ENCODE results near the gene OR4D1. TPM values are rescaled to one million over a fixed set of nuclear protein-coding genes. Genes with fewer than 3 reads are reported as not detected.
"Not testable (repeated sequence)": the region's sequence is repeated elsewhere in the genome, so short reads cannot be mapped to it uniquely, and the experiment has no call there.

The OR4D1 gene
- not detected in 2 replicates for total RNA-seq
- not detected in 2 replicates for polyA plus RNA-seq

- Histone ChIP-seq H3K36me3 (replicated peaks; ENCODE audit: insufficient read depth, low read depth) (no peaks in the 10 kb centered on the region), H3K4me2 (no peak within 1 kb of the TSS), H3K9me3 (ENCODE audit: low read depth) (peaks cover 6% of the 10 kb centered on the region), H3K27me3 (peaks cover 55% of the 10 kb centered on the region), H4K20me1 (ENCODE audit: insufficient read depth, poor library complexity, severe bottlenecking) (no peaks in the 10 kb centered on the region), H2AFZ (no peak within 1 kb of the TSS), H3K4me3 (no peak within 1 kb of the TSS), H3K4me1 (ENCODE audit: insufficient read depth) (no peaks in the 10 kb centered on the region), H3K27ac (no peak within 1 kb of the TSS), H3K9me2 (replicated peaks; ENCODE audit: insufficient read depth) (no peaks in the 10 kb centered on the region), H3K79me2 (no peaks in the 10 kb centered on the region)
- WGBS (ENCODE audit: low lambda C conversion rate, missing lambda C conversion rate): 46% methylated on average over 1 of the region's 1 CpG
- no peak for DNase-seq (ENCODE audit: low spot score)
- TF ChIP-seq EZH2phosphoT487 (IDR thresholded peaks at IDR 0.05; ENCODE audit: low read depth, severe bottlenecking, unreplicated experiment): no peak
- no peak for TF ChIP-seq EZH2 (IDR thresholded peaks at IDR 0.05; ENCODE audit: borderline replicate concordance)
- no peak for TF ChIP-seq CTCF (IDR thresholded peaks at IDR 0.05; ENCODE audit: poor library complexity)
Observed at GRCh38 chr17:58147930-58148434, at the start of gene OR4D1. Gene OR4D1 (plus strand): TSS chr17:58148384. CDS start chr17:58155154, 6,770 bp downstream.

DNA sequence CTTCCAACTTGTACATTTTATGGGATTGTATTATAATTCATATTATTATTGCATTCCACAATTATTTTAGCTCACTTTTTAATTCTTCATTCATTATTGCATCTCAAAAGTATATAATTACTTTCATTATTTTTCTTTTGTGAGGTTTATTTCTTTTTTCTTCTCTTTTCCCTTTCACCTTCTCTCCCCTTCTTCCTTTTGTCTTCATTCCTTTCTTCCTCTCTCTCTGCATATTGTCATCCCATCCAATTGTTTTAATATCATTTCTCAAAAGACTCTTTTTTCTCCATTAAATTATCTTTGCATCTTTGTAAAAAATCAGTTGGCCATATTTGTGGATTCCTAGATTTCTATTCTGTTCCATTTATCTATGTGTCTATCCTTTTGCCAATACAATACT lies 47.7 kb upstream of the OR4D1 start:
- H3K4me2 ChIP-seq: no peak overlapping the region
- no peak for TF ChIP-seq EZH2 (IDR thresholded peaks at IDR 0.05; ENCODE audit: borderline replicate concordance)
- TF ChIP-seq CTCF (IDR thresholded peaks at IDR 0.05; ENCODE audit: poor library complexity): no peak
- TF ChIP-seq EZH2phosphoT487 (IDR thresholded peaks at IDR 0.05; ENCODE audit: low read depth, severe bottlenecking, unreplicated experiment): no peak
- no peaks in the 10 kb centered on the region for H3K27me3 ChIP-seq
- no peak overlapping the region for H2AFZ ChIP-seq
- no peaks in the 10 kb centered on the region for H4K20me1 ChIP-seq (ENCODE audit: insufficient read depth, poor library complexity, severe bottlenecking)
- H3K4me3 ChIP-seq: no peak overlapping the region
- no peaks in the 10 kb centered on the region for H3K4me1 ChIP-seq (ENCODE audit: insufficient read depth)
- H3K36me3 ChIP-seq (replicated peaks; ENCODE audit: insufficient read depth, low read depth): no peaks in the 10 kb centered on the region
- no peak for DNase-seq (ENCODE audit: low spot score)
- H3K27ac ChIP-seq: no peak overlapping the region
- no peaks in the 10 kb centered on the region for H3K9me3 ChIP-seq (ENCODE audit: low read depth)
- no peaks in the 10 kb centered on the region for H3K9me2 ChIP-seq (replicated peaks; ENCODE audit: insufficient read depth)
- H3K79me2 ChIP-seq: no peaks in the 10 kb centered on the region

- DNase-seq (ENCODE audit: low spot score): not testable (repeated sequence)
Observed at GRCh38 chr17:58101898-58102297, 46.3 kb upstream of the OR4D1 start.

DNA sequence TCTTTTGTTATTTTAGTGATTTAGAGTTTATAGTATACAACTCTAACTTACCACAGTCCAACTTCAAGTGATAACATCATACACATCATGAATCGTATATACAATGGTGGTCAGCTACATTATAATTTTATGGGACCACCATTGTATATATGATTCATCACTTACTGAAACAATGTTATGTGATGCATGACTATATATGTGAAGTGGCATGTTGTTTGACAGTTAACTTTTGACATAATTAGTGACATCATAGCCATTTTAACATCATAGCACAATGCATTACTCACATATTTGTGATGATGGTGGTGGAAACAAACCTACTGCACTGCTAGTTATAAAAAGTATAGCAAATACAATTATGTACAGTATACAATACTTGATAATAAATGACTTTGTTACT lies 43.1 kb upstream of the OR4D1 start:
- H3K27ac ChIP-seq: no peak overlapping the region
- no peak overlapping the region for H2AFZ ChIP-seq
- H3K4me3 ChIP-seq: no peak overlapping the region
- H3K4me2 ChIP-seq: no peak overlapping the region
- no peaks in the 10 kb centered on the region for H4K20me1 ChIP-seq (ENCODE audit: insufficient read depth, poor library complexity, severe bottlenecking)
- no peaks in the 10 kb centered on the region for H3K27me3 ChIP-seq
- H3K9me3 ChIP-seq (ENCODE audit: low read depth): no peaks in the 10 kb centered on the region
- no peak for DNase-seq (ENCODE audit: low spot score)
- no peaks in the 10 kb centered on the region for H3K4me1 ChIP-seq (ENCODE audit: insufficient read depth)
- no peaks in the 10 kb centered on the region for H3K36me3 ChIP-seq (replicated peaks; ENCODE audit: insufficient read depth, low read depth)
- no peaks in the 10 kb centered on the region for H3K9me2 ChIP-seq (replicated peaks; ENCODE audit: insufficient read depth)
- no peak for TF ChIP-seq CTCF (IDR thresholded peaks at IDR 0.05; ENCODE audit: poor library complexity)
- no peak for TF ChIP-seq EZH2 (IDR thresholded peaks at IDR 0.05; ENCODE audit: borderline replicate concordance)
- TF ChIP-seq EZH2phosphoT487 (IDR thresholded peaks at IDR 0.05; ENCODE audit: low read depth, severe bottlenecking, unreplicated experiment): no peak
- no peaks in the 10 kb centered on the region for H3K79me2 ChIP-seq
- 94% methylated on average over 1 of the region's 1 CpG for WGBS (ENCODE audit: low lambda C conversion rate, missing lambda C conversion rate)

More at GRCh38 chr17:58101898-58102297, 46.3 kb upstream of the OR4D1 start:
- not testable (repeated sequence) for H3K4me3 ChIP-seq; H3K27ac ChIP-seq; H3K9me2 ChIP-seq (replicated peaks; ENCODE audit: insufficient read depth); H3K4me1 ChIP-seq (ENCODE audit: insufficient read depth); H3K9me3 ChIP-seq (ENCODE audit: low read depth); H3K36me3 ChIP-seq (replicated peaks; ENCODE audit: insufficient read depth, low read depth); H2AFZ ChIP-seq; H3K79me2 ChIP-seq; H3K27me3 ChIP-seq; H4K20me1 ChIP-seq (ENCODE audit: insufficient read depth, poor library complexity, severe bottlenecking); H3K4me2 ChIP-seq

All from hepatocyte (in vitro differentiated cells).